HepG2 (cell line): Measurements from ENCODE around the gene SMURF2. TPM values are rescaled to one million over a fixed set of nuclear protein-coding genes. Genes with fewer than 3 reads are reported as not detected.

Source experiments
- ARHGAP35 ChIP-seq: sonication (generic); formaldehyde crosslinking; IDR thresholded peaks from 2 replicates; pipeline ENCODE4 v1.9.0; 2022; ENCODE audit warnings: mild to moderate bottlenecking, inconsistent platforms, moderate library complexity, missing genetic modification reagents, borderline replicate concordance
- ARNT2 ChIP-seq: sonication (generic); formaldehyde crosslinking; IDR thresholded peaks from 2 replicates; pipeline ENCODE4 v1.8.0; 2022; ENCODE audit warnings: mild to moderate bottlenecking, low read depth, missing genetic modification reagents, moderate library complexity
- ATM ChIP-seq: fragments of 450-650 bp; IDR thresholded peaks from 2 replicates; pipeline ENCODE4 v1.7.1; 2017; ENCODE audit warnings: mild to moderate bottlenecking, borderline replicate concordance
- CHD4 ChIP-seq: fragments of 200-600 bp; sonication (generic); IDR thresholded peaks from 2 replicates; pipeline ENCODE4 v1.7.0; 2017; ENCODE audit warnings: mild to moderate bottlenecking, low read length, borderline replicate concordance
- HNF4A ChIP-seq: sonication (generic); formaldehyde crosslinking; IDR thresholded peaks from 2 replicates; pipeline ENCODE4 v1.4.0; 2020; ENCODE audit warnings: missing genetic modification reagents
- KLF16 ChIP-seq, 2 experiments: sonication (generic) in 1 of 2; formaldehyde crosslinking in 1 of 2; IDR thresholded peaks; 2 replicates each; pipeline versions ENCODE4 v1.6.1 to v1.8.0; 2016 to 2023; ENCODE audit warnings: missing genetic modification reagents in 2 of 2, missing compliant biosample characterization in 1 of 2
- NCOR1 ChIP-seq: fragments of 200-600 bp; sonication (generic); IDR thresholded peaks from 2 replicates; pipeline ENCODE4 v1.7.0; 2017; ENCODE audit warnings: antibody characterized with exemption, low read length, borderline replicate concordance
- PRDM10 ChIP-seq: sonication (generic); formaldehyde crosslinking; IDR thresholded peaks from 2 replicates; pipeline ENCODE4 v1.4.0; 2020; ENCODE audit warnings: low read depth, missing genetic modification reagents
- TBX3 ChIP-seq: fragments of 450-650 bp; IDR thresholded peaks from 2 replicates; pipeline ENCODE4 v1.6.1; 2017; ENCODE audit warnings: antibody characterized with exemption, mild to moderate bottlenecking, inconsistent platforms, borderline replicate concordance
- THAP8 ChIP-seq: sonication (generic); formaldehyde crosslinking; IDR thresholded peaks from 2 replicates; pipeline ENCODE4 v1.5.1; 2020; ENCODE audit warnings: missing genetic modification reagents, mild to moderate bottlenecking, borderline replicate concordance
- XBP1 ChIP-seq: sonication (generic); formaldehyde crosslinking; IDR thresholded peaks from 2 replicates; pipeline ENCODE4 v1.5.0; 2020; ENCODE audit warnings: missing genetic modification reagents
- ZBTB38 ChIP-seq: sonication (generic); formaldehyde crosslinking; IDR thresholded peaks from 2 replicates; pipeline ENCODE4 v1.5.1; 2020; ENCODE audit warnings: mild to moderate bottlenecking, missing genetic modification reagents
- ZBTB44 ChIP-seq: sonication (generic); formaldehyde crosslinking; IDR thresholded peaks from 2 replicates; pipeline ENCODE4 v1.4.0; 2020; ENCODE audit warnings: missing genetic modification reagents
- ZNF138 ChIP-seq: sonication (generic); formaldehyde crosslinking; IDR thresholded peaks from 2 replicates; pipeline ENCODE4 v1.5.0; 2020; ENCODE audit warnings: mild to moderate bottlenecking, low read depth, missing genetic modification reagents
- ZNF234 ChIP-seq: sonication (generic); formaldehyde crosslinking; conservative IDR thresholded peaks from 2 replicates; pipeline ENCODE4 v1.5.1; 2020; ENCODE audit warnings: mild to moderate bottlenecking, missing genetic modification reagents
- ZNF512 ChIP-seq: sonication (generic); formaldehyde crosslinking; IDR thresholded peaks from 2 replicates; pipeline ENCODE4 v1.4.0; 2020; ENCODE audit warnings: mild to moderate bottlenecking, missing genetic modification reagents
- ZNF615 ChIP-seq: sonication (generic); formaldehyde crosslinking; IDR thresholded peaks from 2 replicates; pipeline ENCODE4 v1.5.0; 2020; ENCODE audit warnings: mild to moderate bottlenecking, missing genetic modification reagents, borderline replicate concordance
- ZNF83 ChIP-seq: sonication (generic); formaldehyde crosslinking; IDR thresholded peaks from 2 replicates; pipeline ENCODE4 v1.4.0; 2020; ENCODE audit warnings: missing genetic modification reagents, mild to moderate bottlenecking, borderline replicate concordance
- ZSCAN5A ChIP-seq: sonication (generic); formaldehyde crosslinking; IDR thresholded peaks from 2 replicates; pipeline ENCODE4 v1.8.0; 2022; ENCODE audit warnings: mild to moderate bottlenecking, missing genetic modification reagents, borderline replicate concordance
- polyA plus RNA-seq, 8 experiments: library from polyadenylated mRNA; depleted of rRNA in 3 of 8; stranded (reverse) in 7 of 8; unstranded in 1 of 8; fragments of >200 nt; fragmentation: Illumina TruSeq in 4 of 8; extraction: Trizol in 4 of 8; gene quantifications; 2 replicates each; pipeline versions ENCODE4 v1.2.1 to v1.2.3, GENCODE V29; 2011 to 2016; ENCODE audit warnings: low read depth in 4 of 8, missing spikeins in 1 of 8, mixed read lengths in 1 of 8; ENCODE audit not compliant: insufficient read depth in 1 of 8
- total RNA-seq, 5 experiments: library from RNA; depleted of rRNA; stranded (reverse); fragments of >200 nt; fragmentation: Illumina TruSeq; extraction: Trizol; gene quantifications; 2 replicates each; pipeline ENCODE4 v1.2.3, GENCODE V29; 2016; ENCODE audit warnings: low read depth in 1 of 5

Gene SMURF2
- total and polyA plus RNA-seq, 2 of the 13 experiments (the other 11 are each of a cell fraction or from before 2014, with no cell fraction given), result 14.9 to 24.3 TPM

GRCh38 chr17:64505340-64506200, 156.5 kb downstream of the SMURF2 start (continued):
- 0 out of 2 replicates have a peak, but pooled peaks have one; percentile 41 for TF ChIP-seq ZNF138
- no peak for TF ChIP-seq ZSCAN5A
- TF ChIP-seq ZNF234 (CRISPR knock-in tag), result peak; percentile 23; the same call in 1 of the 2 replicates
- TF ChIP-seq ATM, result no peak
- no peak for TF ChIP-seq ZBTB38 (CRISPR knock-in tag)
- 0 out of 2 replicates have a peak, but pooled peaks have one; percentile 30 for TF ChIP-seq THAP8
- no peak for TF ChIP-seq TBX3
- no peak for TF ChIP-seq ZNF512 (CRISPR knock-in tag)
- TF ChIP-seq ZNF83 (CRISPR knock-in tag), result no peak
- TF ChIP-seq CHD4, result no peak
- TF ChIP-seq ZBTB44 (CRISPR knock-in tag), result 0 out of 2 replicates have a peak, but pooled peaks have one; percentile 31
- TF ChIP-seq PRDM10 (CRISPR knock-in tag), result no peak
- no peak; the same call in 1 of the 2 replicates for TF ChIP-seq ZNF615
- no peak for TF ChIP-seq HNF4A (CRISPR knock-in tag)
- no peak for TF ChIP-seq ARNT2
- no peak; the same call in 1 of the 2 replicates for TF ChIP-seq NCOR1
- peak in 1 of 2 experiments; percentile 77; a peak in 1 of 4 replicates for TF ChIP-seq KLF16 (CRISPR knock-in tag; IDR thresholded peaks at IDR 0.05)
- no peak for TF ChIP-seq ARHGAP35 (CRISPR knock-in tag)
- TF ChIP-seq XBP1, result no peak
